AG10803 (cell line): ENCODE data around the gene SSH3.

Experiments used
- DNase-seq: peaks from one replicate; pipeline ENCODE4 v3.0.0; 2010; ENCODE audit warnings: low read depth
- H3K4me3 ChIP-seq: 2 replicates; pipeline ENCODE4 v1.5.1; 2011; ENCODE audit warnings: mild to moderate bottlenecking, low read length, control low read depth
- TF ChIP-seq, protein P1 (sequence below): conservative IDR thresholded peaks from 2 replicates; pipeline ENCODE4 v1.5.1; 2011; ENCODE audit warnings: mild to moderate bottlenecking, low read length, control low read depth, inconsistent platforms

SSH3 gene

GRCh38 chr11:67354075-67355022 lies 51.0 kb downstream of the SSH3 start:
- peak overlapping the region; percentile 55 for H3K4me3 ChIP-seq
- TF ChIP-seq, protein P1, sequence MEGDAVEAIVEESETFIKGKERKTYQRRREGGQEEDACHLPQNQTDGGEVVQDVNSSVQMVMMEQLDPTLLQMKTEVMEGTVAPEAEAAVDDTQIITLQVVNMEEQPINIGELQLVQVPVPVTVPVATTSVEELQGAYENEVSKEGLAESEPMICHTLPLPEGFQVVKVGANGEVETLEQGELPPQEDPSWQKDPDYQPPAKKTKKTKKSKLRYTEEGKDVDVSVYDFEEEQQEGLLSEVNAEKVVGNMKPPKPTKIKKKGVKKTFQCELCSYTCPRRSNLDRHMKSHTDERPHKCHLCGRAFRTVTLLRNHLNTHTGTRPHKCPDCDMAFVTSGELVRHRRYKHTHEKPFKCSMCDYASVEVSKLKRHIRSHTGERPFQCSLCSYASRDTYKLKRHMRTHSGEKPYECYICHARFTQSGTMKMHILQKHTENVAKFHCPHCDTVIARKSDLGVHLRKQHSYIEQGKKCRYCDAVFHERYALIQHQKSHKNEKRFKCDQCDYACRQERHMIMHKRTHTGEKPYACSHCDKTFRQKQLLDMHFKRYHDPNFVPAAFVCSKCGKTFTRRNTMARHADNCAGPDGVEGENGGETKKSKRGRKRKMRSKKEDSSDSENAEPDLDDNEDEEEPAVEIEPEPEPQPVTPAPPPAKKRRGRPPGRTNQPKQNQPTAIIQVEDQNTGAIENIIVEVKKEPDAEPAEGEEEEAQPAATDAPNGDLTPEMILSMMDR: peak; percentile 45
- DNase-seq: peak; percentile 91

DNA sequence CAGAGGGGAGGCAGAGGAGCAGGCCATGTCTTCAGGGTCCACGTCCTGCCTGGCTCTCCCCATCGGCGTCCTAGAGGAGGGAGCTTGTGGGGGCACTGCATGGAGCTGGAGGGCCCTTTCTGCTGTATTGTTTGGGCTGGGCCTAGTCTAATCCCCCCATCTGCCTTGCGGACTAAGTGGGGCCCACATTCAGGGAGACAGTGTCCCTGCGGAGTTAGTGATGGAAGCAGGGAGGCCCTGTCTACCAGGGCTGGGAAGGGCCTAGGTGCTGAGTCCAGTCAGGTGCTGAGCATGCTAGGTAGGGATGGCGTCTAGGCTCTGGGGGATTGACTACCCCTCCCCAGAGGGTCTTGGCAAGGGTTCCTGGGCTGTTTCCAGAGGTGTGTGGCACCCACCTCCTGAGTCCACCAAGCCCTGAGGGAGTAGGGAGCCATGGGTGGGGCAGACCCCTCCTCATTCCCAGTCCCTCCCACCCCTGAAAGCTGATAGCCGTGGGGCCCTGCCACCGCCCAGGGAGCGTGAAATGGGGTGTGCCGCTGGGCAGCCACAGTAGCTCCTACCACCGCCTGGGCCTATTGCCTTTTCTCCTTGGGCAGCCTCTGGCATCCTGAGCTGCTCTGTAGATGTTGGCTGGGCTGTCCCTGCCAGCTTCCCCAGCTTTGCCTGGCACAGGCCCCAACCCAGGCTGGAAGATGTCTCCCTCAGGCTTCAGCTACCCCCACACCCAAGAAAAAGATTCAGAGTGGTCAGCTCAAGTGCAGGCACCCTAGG lies 51.9 kb downstream of the SSH3 start:
- H3K4me3 ChIP-seq: no peak overlapping the region

DNA sequence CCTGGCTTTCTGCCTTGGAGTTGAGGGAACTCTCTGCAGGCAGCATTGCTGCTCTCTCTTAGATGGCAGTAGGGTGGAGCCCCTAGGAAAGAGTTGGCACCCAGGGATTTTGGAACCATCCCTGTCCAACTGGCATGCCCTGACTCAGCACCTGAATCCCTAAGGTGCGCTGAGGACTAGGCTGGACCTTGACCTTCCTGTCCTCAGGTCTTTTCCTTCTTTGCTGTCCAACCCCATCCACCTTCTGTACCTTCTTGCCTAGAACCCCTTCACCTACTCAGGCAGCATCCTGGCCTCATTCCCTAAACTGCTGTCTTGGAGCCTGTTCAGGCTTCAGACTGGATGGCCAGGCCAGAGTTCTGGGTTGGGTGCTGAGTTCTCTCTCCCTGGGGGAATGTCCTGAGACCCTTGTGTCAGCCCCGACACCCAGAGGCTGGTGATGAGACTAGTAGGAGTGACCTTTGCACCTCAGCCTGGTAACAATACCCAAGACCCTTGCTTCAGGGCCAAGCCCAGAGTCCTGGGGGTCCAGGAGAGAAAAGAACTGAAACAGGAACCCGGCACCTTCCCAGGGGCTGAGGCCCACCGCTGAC lies 52.6 kb downstream of the SSH3 start:
- TF ChIP-seq, protein P1: no peak
- DNase-seq: no peak
- no peak overlapping the region for H3K4me3 ChIP-seq

More for the DNA sequence above, 51.9 kb downstream of the SSH3 start:
- DNase-seq: no peak
- TF ChIP-seq, protein P1: no peak

GRCh38 chr11:67356387-67356863 lies 53.1 kb downstream of the SSH3 start:
- H3K4me3 ChIP-seq: no peak overlapping the region
- DNase-seq: no peak
- TF ChIP-seq, protein P1: no peak

DNA sequence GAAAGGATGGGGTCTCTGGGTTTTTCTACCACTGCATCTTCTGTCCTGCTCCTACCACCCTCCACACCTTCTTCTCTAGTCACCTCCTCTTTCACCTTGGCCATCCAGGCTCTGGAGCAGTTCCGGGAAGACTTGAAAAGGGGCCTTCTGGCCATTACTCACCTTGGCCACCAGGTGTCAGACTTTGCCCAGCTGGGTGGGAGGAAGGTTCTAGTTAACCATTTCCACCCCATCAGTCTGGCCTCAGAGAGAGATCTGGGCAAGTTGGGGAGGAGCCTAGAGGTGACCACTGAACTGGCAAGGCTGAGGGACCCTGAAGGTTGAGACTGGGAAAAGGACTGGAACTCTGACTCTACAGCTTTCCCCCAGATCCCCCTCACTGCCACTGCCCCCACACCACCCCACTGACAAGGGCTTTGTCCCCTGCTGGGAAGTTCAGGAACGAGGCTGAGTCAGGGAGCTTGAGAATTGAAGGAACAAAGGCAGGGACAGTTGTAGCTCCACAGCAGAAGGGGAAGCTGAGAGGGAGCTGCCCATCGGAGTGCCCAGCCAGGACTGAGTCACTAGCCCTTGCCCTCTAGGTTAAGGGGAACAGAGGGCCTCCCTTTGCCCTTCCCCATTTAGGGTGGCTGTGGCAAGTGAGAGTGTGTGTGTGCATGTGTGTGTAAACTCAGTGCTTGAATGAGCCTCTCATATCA lies 53.7 kb downstream of the SSH3 start:
- peak; percentile 72 for DNase-seq
- TF ChIP-seq, protein P1: peak; percentile 95
- no peak overlapping the region for H3K4me3 ChIP-seq

- H3K4me3 ChIP-seq: no peak overlapping the region
- DNase-seq: peak; percentile 60
- TF ChIP-seq, protein P1: no peak
Measured at GRCh38 chr11:67357831-67358670, 54.7 kb downstream of the SSH3 start.
